Epithelial cell of umbilical artery (primary cell): Measurements from ENCODE around the gene SLC25A15. TPM values are rescaled to one million over a fixed set of nuclear protein-coding genes. Genes with fewer than 3 reads are reported as not detected.

ENCODE experiments used
- total RNA-seq: library from RNA; depleted of rRNA; stranded (reverse); fragments of >200 nt; gene quantifications from 2 replicates; pipeline ENCODE4 v1.2.3, GENCODE V29; 2014

The SLC25A15 gene
- 23.6 and 30.5 TPM in 2 replicates for total RNA-seq

GRCh38 chr13:40789275-40790153 lies at the start of gene SLC25A15:
Gene SLC25A15 (plus strand): TSS chr13:40789611. CDS start chr13:40793227, 3,616 bp downstream.

GRCh38 chr13:40770934-40771618 lies 18.3 kb upstream of the SLC25A15 start, which contains the start of gene MRPS31:
Gene MRPS31 (minus strand): TSS chr13:40771190. CDS start chr13:40771136, 54 bp downstream.

Other genes with a start within 250 kb of the SLC25A15 start
- gene FOXO1, start 123.0 kb upstream of the SLC25A15 start, total RNA-seq = 17.5 and 21.6 TPM in 2 replicates
- gene MRPS31, start 18.4 kb upstream of the SLC25A15 start, total RNA-seq = 16.2 and 23.3 TPM in 2 replicates
- gene ELF1, start 229.7 kb downstream of the SLC25A15 start, total RNA-seq = 49.4 and 85.0 TPM in 2 replicates